Measurements from ENCODE around the gene UHRF1.
"Not testable (repeated sequence)": the region's sequence is repeated elsewhere in the genome, so short reads cannot be mapped to it uniquely, and the experiment has no call there.

Gene UHRF1

DNA sequence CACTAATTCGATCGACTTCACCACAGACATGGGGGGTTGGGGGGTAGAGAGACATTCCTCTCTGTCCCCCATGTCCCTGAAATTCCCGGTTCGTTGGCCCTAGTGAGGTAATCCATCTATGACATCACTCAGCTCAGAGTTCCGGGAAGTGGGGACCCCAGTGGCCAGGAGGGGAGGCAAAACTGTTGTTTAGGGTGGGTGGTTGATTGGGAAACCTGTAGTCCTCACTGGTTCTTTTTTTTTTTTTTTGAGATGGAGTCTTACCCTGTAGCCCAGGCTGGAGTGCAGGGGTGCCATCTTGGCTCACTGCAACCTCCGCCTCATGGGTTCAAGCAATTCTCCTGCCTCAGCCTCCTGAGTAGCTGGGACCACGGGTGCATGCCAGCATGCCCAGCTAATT lies 6.5 kb upstream of the UHRF1 start, which contains the start of gene ARRDC5:
TSS of gene ARRDC5 (minus strand) at position 101 of the 400 bp plus-strand sequence. CDS start at position 30, 71 bp downstream.
- DNase-seq, result no peak

DNA sequence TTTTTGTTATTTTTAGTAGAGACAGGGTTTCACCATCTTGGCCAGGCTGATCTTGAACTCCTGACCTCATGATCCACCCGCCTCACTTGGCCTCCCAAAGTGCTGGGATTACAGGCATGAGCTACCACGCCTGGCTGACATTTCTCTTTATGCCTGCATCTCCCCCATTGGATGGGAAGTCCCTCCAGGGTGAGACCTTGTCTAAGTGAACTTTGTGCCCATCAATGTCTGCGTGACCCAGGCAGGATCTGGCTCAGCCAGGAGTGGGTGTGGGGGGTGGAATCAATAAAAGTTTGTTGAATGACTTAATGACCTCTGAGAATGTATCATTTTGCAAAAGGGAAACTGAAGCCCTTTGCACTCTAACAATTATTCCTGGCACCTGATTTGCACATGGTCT lies 4.8 kb upstream of the UHRF1 start:
- no peak for DNase-seq

DNA sequence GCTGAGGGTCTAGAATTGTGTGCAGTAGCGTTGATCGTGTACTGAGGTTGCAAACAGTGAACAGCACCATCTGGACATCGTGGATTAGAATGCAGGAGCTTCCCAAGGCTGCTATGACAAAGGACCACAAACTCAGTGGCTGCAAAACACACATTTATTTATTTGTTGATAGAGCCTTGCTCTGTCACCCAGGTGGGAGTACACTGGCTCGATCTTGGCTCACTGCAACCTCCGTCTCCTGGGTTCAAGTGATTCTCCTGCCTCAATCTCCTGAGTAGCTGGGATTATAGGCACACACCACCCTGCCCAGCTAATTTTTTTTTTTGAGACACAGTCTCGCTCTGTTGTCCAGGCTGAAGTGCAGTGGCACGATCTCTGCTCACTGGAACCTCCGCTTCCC lies 2.3 kb upstream of the UHRF1 start:
- no peak for DNase-seq

DNA sequence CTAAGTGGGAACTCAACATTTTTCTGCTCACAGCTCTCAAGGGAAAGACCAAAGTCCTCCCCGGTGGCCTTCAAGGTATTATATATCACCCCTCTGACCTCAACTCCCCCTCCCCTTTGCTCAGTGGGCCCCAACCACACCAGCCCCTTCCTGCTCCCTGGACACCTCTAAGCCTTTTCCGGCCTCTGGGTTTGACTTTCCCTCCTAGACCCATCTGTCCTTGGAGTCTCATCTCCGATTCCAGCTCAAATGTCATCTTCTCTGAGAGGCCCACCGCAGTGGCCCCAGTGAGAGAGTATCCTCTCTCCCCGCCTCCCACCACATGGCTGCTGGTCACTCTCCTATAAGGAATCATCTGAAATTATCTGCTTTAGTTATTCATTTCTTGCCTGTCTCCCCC lies 941 bp upstream of the UHRF1 start:
- DNase-seq, result no peak

DNA sequence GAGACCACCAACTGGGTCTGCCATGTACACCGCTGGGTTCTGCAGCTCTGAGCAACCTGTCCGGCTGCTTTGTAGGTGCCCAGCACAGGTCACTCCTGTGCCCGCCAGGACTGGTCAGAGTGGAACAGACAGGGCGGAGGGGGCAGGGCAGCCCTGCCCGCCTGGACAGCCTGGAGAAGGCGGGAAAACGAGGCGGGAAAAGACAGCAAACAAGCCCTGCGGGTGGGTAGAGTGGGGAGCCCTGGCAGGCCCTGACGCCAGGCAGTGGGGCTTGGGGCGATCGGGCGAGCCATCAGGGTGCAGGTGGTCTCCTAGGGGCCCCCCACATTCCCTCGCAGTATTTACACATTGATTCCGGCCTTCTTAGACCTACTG lies 533 bp upstream of the UHRF1 start:
- DNase-seq, result no peak

DNA sequence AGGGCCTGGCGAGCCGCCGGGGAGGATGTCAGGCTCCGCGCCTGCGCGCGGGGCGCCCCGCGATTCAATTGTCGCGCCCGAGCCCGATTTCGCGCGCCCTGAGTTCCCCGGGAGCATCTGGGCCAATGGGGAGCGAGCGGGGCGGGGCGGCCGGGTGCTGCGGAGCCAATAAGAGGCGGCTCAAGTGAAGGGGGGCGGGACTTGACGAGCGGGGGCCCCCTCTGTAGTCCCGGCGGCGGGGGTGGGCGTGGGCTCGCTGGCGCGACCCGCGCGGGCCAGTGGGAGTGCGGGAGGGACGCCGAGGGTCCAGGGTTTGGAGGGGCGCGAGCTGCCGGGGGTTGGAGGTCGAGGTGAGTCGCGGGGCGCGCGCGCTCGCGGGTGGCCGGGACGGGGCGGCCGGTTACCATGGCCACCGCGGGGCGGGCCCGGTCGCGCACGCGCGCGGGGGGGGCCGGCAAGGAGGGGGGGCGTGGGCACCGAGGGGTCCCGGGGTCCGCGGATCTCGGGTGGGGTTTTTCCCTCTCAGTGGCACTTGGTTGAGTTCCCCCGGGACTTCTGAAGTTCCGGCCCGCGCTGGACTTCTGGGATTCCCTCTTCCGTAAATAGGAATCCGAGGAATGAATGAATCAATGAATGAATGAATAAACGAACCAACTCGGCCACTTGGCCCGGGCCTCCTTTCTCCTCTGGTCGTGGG lies 744 bp downstream of the UHRF1 start:
- peak; percentile 96 for DNase-seq

DNA sequence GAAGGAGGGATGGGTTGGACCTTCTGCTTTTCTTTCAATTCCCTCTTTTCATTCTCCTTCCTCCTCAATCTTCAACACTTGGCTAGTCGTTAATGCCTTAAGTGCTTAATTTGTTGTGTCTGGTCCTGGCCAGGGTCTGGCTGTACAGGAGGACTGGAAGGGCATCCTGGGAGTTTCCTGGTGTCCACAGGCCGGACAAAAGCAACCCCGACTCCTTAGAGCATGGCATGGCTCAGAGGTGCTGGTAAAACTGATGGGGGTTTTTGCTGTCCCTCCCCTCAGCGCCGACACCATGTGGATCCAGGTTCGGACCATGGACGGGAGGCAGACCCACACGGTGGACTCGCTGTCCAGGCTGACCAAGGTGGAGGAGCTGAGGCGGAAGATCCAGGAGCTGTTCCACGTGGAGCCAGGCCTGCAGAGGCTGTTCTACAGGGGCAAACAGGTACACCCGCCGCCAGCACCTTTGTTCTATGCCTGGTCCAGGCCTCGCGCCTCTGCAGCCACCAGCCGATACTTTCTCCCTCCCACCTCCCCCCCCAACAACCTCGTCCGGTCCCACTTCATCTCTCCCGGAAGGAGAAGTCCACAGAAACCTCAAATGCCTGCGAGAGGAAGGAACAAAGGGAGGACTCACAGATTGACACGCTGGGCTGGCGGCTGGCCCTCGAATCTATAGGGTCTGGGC lies 1.4 kb downstream of the UHRF1 start:
- peak; percentile 18 for DNase-seq

DNA sequence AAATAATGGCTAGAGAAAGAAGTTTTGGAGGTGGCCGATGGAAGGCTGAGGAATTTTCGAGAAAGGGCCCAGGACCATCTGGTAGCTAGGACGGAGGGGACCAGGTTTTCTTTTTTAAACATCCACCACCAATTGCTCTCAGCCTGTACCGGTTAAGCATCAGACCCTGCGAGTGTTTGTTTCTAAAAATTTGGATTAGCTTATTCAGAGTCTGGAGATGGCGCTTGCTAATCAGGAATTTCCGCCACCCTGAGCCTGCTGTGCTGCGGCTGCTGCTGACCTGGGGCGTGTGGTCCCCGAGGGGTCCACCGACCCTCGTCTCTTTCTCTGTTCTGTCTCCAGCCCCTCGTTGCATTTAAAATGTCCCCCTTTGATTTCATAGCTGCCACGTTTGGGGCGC lies 2.0 kb downstream of the UHRF1 start:
- no peak for DNase-seq

DNA sequence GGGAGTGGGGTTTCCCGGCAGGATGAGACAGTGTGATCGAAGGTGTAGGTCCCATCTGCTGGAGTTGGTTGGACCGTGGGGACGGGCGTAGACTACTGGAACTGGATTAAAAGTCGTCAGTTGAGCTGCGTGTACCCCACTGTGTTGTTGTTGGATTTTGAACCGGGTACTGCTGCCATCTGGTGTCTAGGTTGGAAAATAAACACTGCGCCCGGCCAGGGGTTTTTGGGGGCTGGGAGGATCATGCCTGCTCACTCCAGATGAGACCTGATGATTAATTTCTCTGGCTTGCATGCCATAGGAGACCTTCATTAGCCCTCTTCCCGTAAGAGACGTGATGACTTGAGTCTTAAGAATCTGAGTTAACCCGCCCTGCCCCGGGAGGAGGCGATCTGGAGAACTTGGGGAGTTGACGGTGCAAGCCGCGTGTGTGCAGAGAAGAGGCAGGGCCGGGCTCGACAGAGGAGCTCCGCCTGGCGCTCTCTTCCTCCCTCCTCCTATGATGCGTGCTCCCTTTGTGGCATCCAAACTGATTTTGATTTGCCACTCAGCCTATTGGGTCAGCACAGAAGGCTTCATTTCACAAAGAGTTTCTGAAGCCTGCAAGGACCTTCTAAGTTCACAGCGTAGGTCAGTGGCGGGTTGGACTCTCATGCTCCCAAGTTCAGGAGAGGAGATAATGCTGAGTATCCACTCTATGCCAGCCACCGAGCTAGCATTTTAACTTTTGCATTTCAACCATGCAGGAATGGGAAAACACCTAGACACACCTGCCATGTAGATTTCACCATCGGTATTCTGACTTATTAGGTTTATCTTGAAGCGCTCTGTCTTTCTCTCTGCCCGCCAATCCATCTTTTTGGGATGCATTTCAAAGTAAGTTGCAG lies 2.7 kb downstream of the UHRF1 start:
- DNase-seq, result peak; percentile 72

DNA sequence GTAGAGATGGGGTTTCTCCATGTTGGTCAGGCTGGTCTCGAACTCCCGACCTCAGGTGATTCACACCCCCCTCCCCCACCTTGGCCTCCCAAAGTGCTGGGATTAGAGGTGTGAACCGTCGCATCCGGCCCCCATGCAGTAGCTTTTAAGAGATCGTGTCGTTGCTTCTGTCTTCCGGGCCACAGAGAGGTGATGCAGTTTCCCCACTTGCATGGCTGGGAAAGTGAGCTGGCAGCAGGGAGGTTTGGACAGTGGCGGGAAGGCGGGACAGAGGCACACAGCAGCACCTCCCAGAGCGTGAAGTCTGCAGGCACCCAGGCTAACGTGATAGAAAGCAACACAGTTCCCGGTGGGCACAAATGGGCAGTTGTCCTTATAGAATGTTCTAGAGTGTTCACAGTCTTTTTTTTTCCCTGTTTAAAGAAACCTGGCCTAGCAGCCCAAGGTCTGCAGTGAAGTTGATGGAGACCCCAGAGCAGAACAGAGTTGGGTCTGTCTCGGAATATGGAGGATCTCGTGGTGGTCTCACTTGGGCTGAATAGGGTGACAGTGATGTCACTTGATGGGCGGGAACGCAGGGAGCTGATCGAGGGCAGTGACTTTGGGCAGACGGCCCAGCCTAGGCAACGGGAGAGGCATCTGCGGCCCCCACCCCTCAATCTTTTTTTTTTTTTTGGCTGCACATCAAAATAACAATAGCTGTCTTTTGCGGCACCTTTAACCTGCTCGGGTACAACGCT lies 4.9 kb downstream of the UHRF1 start:
- DNase-seq, result no peak

DNA sequence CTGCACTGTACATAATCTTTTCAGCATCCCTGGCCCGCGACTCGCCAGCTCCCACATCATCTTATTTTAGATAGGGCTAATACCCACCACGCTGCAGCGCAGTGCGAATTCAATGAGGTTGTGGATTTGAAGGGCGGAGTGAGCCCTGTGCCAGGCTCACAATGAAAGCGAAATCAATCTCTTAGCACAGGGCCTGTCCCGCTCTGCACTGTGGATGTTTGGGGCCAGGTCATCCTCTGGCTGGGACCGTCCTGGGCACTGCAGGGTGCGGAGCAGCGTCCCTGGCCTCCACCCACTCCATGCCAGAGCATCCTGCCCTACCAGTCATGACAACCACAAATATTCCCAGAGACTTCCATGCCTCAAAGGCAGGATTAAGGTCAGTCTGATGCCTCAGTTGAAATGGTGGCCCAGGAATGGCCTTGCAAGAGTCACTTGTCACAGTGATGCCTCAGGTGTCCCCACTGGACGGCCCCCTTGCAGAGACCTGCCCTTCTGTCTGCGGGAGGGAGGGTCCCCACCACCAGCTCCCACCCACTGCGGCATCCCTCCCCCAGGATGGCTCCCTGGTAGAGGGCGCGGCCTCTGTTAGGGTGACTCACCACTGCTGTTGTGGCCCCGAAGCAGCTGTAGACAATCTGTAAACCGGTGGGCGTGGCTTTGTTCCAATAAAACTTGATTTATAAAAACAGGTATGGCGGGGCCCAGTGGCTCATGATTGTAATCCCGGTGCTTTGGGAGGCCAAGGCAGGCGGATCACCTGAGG lies 5.6 kb downstream of the UHRF1 start:
- peak; percentile 71 for DNase-seq

DNA sequence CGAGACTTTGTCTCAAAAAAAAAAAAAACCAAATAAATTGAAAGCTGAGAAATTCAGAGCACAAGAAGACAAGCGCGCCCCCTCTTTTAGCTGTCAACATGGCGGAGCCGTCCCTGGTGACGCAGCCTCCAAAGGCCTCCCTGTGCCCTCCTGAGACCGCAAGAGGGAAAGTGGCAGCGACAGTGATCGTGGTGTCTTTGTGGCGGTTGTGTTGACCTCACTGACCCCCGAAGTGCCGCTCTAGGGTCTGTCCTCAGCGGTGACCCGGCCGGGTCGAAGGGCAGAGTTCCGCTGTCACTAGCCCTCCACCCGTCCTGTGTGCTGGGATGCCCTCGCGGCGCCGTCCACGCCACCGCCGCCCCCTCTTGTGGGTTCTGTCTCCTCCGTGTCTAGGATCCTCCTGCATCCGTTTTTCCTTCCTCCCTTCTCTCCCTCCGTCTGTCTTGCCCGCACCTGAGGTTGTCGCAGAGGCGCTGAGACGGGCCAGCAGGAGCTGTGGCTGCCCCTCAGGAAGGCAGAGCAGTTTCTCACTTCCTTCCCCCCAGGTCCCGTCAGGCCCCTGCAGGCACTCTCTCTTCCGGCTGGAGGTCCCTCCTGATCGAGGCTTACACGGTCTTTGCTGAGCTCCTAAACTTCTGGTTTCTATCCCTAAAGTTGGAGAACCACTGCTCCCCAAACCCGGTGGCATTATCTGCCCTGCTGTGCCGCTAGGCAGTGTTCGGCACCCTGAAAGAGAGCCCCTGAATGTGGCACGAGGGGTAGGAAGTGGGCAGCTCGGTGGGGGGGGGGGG lies 7.2 kb downstream of the UHRF1 start:
- peak; percentile 43 for DNase-seq

DNA sequence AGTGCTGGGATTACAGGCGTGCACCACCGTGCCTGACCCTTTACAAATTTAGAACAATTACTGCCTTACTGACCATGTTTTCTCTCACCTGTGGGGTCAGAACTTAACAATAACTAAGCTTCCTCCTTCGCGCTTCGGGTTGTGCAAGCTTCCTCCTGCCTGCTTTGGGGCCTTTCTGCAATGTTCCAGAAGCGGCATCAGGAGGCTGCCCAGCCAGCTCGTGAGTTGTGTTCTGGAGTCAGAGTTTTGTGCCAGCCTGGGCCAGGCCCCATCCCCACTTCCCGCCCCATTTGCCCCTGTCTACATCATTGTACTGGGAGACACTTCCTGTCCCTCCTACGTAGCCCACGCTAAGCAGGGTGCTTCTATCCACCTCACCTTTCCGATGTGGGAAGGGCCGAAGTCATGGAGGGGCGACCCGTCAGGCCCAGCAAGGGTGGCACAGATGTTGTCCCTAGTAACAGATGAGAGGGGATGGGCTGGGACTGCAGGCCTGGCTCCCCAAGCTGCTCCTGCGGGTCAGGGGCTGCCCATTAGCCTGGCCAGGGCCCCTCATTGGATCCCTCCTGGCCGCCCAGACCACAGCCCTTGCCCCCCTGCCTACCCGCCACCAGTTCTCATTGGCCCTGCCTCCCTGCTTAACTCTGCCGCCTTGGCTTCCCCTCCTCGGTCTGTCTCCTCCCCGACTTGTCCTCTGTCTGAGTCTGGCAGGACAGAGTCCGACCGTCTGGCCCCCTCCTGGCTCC lies 13.4 kb downstream of the UHRF1 start:
- DNase-seq, result no peak

DNA sequence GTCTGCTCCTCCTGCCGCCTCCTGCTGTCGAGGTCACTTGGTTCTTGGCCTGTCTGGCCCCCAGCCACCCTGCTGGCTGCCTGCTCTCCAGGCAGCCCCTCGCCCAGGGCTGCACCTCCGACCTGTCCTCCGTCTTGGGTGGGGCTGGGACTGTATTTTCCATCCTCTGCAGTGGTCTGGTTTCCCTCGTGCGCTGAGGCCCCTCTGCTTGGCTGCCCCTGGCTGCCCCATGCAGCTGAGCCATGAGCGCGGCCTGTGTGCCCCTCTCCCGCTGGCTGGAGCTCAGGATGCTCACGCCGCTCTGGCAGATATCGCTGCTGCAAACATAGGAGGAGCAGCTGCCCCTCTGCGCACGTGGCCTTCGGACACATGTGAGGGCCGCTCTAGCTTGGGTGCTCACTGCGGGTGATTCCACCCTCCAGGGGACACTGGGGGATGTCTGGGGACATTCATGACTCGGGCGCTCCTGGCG lies 14.0 kb downstream of the UHRF1 start:
- no peak for DNase-seq

DNA sequence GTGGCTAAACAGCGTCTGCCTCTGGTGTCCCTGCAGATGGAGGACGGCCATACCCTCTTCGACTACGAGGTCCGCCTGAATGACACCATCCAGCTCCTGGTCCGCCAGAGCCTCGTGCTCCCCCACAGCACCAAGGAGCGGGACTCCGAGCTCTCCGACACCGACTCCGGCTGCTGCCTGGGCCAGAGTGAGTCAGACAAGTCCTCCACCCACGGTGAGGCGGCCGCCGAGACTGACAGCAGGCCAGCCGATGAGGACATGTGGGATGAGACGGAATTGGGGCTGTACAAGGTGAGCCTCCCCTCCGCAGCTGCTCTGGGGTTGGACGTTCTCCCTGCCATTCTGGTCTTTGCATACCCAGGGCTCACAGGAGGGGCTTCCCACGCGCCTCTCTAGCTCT lies 19.9 kb downstream of the UHRF1 start:
- DNase-seq, result no peak

DNA sequence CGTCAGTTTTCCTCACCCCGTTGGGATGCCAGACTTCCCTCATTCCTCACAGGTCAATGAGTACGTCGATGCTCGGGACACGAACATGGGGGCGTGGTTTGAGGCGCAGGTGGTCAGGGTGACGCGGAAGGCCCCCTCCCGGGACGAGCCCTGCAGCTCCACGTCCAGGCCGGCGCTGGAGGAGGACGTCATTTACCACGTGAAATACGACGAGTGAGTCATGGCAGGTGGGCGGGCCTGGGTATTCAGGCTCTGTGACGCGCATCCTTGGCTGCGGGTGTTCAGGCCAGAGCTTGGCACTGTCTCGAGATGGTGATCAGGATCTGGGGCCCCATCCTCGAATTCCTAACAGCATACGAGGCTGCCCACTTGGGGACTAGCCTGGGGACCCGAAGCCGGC lies 21.4 kb downstream of the UHRF1 start:
- peak; percentile 25 for DNase-seq

DNA sequence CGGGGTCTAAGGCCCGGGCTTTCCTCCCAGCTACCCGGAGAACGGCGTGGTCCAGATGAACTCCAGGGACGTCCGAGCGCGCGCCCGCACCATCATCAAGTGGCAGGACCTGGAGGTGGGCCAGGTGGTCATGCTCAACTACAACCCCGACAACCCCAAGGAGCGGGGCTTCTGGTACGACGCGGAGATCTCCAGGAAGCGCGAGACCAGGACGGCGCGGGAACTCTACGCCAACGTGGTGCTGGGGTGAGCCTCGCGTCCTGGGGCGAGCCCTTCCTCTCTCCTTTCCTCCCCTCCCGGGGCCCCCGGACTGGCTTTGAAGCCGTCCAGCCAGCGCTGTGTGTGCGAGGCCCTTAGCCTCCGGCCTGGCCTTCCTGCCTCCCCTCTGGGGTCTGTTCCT lies 23.4 kb downstream of the UHRF1 start:
- no peak for DNase-seq

DNA sequence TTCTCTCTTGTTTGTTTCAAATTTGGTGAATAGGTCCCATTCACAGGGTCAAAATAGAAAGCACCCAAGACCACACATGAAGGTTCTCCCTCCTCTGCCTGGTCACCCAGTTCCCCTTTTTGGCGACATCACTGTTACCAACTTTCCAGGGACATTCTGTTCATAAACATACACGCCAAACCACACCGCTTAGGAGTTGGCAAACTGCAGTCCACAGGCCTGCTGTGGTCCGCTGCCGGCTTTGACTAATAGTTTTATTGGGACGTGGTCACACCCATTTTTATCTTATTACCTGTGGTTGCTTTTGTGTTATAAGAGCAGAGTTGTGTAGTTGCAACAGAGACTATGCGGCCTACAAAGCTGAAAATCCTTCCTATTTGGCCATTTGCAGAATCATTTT lies 24.2 kb downstream of the UHRF1 start:
- no peak for DNase-seq

DNA sequence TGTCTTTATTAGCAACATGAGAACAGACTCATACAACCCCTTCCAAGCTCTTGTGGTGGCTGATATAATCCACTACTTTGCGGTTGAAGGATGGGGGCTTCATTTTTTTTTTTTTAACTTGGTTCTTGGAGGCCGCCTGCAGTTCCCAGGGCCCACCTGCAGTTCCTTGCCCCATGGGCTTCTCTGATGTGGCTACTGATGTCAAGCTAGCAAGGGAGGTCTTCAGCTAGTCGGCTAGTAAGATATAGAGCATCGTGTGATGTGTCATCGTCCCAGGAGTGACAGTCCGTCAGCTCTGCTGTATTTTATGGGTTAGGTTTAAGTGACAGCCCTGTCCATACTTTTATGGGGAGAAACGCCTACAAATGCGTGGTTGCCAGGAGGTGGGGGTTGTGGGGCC lies 26.1 kb downstream of the UHRF1 start:
- DNase-seq, result no peak

DNA sequence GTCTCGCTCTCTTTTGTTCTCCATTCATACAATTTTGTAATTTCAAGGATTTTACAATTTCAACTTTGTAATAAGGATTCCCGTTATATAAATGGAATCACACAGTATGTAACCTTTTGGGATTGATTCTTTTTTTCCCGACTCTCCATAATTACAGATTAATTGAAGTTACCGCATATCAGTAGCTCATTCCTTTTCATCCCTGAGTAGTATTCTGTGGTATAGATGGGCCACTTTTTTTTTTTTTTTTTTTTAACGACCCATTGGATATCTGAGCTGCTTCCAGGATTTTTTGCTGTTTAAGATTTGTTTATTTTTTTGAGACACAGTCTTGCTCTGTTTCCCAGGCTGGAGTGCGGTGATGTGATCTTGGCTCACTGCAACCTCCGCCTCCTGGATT lies 27.8 kb downstream of the UHRF1 start:
- DNase-seq, result no peak

DNA sequence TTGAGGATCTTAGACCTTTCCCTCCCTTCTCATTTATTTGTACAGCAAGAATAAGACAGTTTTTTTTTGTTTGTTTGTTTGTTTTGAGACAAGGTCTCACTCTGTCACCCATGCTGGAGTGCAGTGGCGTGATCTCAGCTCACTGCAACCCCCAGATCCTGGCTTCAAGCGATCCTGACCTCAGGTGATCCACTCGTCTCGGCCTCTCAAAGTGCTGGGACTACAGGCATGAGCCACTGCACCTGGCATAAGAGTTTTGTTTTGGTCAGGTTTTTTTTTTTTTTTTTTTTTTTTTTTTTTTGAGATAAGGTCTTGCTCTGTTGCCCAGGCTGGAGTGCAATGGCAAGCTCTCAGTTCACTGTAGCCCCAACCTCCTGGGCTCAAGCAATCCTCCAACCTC lies 29.2 kb downstream of the UHRF1 start:
- DNase-seq, result not testable (repeated sequence)

All from stimulated activated CD4-positive, alpha-beta T cell treated with anti-CD3 and anti-CD28 coated beads, Interleukin-4, amount 100 ng/mL, for 1 hour (primary cell).